ENCODE data around the gene CACNA1G. TPM values are rescaled to one million over a fixed set of nuclear protein-coding genes. Genes with fewer than 3 reads are reported as not detected.
A peak's percentile ranks its signal among the peaks of the same experiment; 100 is the strongest.

Gene CACNA1G
- total RNA-seq, 1 donor from 2014 or later = 4.9 TPM

- peak overlapping the region; percentile 92 for H3K27ac ChIP-seq
- H3K4me3 ChIP-seq = peak overlapping the region; percentile 55 to 79
- H3K9me3 ChIP-seq = no peaks in the 10 kb centered on the region
- no peaks in the 10 kb centered on the region for H3K27me3 ChIP-seq
- no peaks in the 10 kb centered on the region for H3K36me3 ChIP-seq
- H3K4me1 ChIP-seq = peaks cover 77% of the 10 kb centered on the region
- DNase-seq (ENCODE audit: extremely low spot score in 2 of 2) = no peak
- intact Hi-C loops (cut with DNase I) = no loop called here
- TF ChIP-seq POLR2A (IDR thresholded peaks at IDR 0.05) (no peak), CTCF (IDR thresholded peaks at IDR 0.05) (no peak), POLR2AphosphoS5 (IDR thresholded peaks at IDR 0.05; ENCODE audit: insufficient read depth in 1 of 2, low read depth in 1 of 2) (no peak)
Measured at GRCh38 chr17:50561746-50562141, 1.2 kb downstream of the CACNA1G start.

- no peaks in the 10 kb centered on the region for H3K27me3 ChIP-seq
- TF ChIP-seq POLR2A (IDR thresholded peaks at IDR 0.05) (no peak), CTCF (IDR thresholded peaks at IDR 0.05) (no peak), POLR2AphosphoS5 (IDR thresholded peaks at IDR 0.05; ENCODE audit: insufficient read depth in 1 of 2, low read depth in 1 of 2) (no peak)
- H3K4me3 ChIP-seq = peak overlapping the region; percentile 55 to 79
- no peaks in the 10 kb centered on the region for H3K9me3 ChIP-seq
- no peak for DNase-seq (ENCODE audit: extremely low spot score in 2 of 2)
- peaks cover 70% of the 10 kb centered on the region for H3K4me1 ChIP-seq
- no peaks in the 10 kb centered on the region for H3K36me3 ChIP-seq
- intact Hi-C loops (cut with DNase I) = no loop called here
- peak overlapping the region; percentile 92 for H3K27ac ChIP-seq
Measured at GRCh38 chr17:50562242-50563091, 2.0 kb downstream of the CACNA1G start.

GRCh38 chr17:50563092-50563511, 2.6 kb downstream of the CACNA1G start:
- DNase-seq (ENCODE audit: extremely low spot score in 2 of 2) = no peak
- Histone ChIP-seq H3K4me3 (no peak overlapping the region), H3K4me1 (peaks cover 70% of the 10 kb centered on the region), H3K27ac (peak overlapping the region; percentile 92), H3K27me3 (no peaks in the 10 kb centered on the region), H3K36me3 (no peaks in the 10 kb centered on the region), H3K9me3 (no peaks in the 10 kb centered on the region)
- intact Hi-C loops (cut with DNase I) = no loop called here
- TF ChIP-seq CTCF (IDR thresholded peaks at IDR 0.05) = no peak

GRCh38 chr17:50564916-50565315, 4.4 kb downstream of the CACNA1G start:
- DNase-seq (ENCODE audit: extremely low spot score in 2 of 2) = peak in 1 of 2 donors; percentile 97
- Histone ChIP-seq H3K36me3 (no peaks in the 10 kb centered on the region), H3K4me3 (peak overlapping the region; percentile 13 to 38), H3K27me3 (no peaks in the 10 kb centered on the region), H3K4me1 (peaks cover 54% of the 10 kb centered on the region), H3K9me3 (no peaks in the 10 kb centered on the region), H3K27ac (peak overlapping the region; percentile 92)
- intact Hi-C loops (cut with DNase I) = no loop called here
- TF ChIP-seq POLR2A (IDR thresholded peaks at IDR 0.05) (no peak), CTCF (IDR thresholded peaks at IDR 0.05) (no peak), POLR2AphosphoS5 (IDR thresholded peaks at IDR 0.05; ENCODE audit: insufficient read depth in 1 of 2, low read depth in 1 of 2) (peak in 1 of 2 donors; percentile 52)

Data from vagina (tissue), 2 donors.